WERI-Rb-1 (cell line): Measurements from ENCODE around the gene TP63.
"Not testable (repeated sequence)": the region's sequence is repeated elsewhere in the genome, so short reads cannot be mapped to it uniquely, and the experiment has no call there.

Source experiments
- DNase-seq: peaks from one replicate; pipeline ENCODE4 v3.0.0-alpha.2; 2020
- H3K27ac ChIP-seq: fragments of 250-450 bp; sonication (Bioruptor Pico); 2 replicates; pipeline ENCODE4 v1.5.1; 2020; ENCODE audit warnings: mild to moderate bottlenecking, moderate library complexity
- H3K27me3 ChIP-seq: fragments of 250-450 bp; sonication (Bioruptor Pico); 2 replicates; pipeline ENCODE4 v1.5.1; 2021; ENCODE audit warnings: mild to moderate bottlenecking, low read depth, moderate library complexity; ENCODE audit not compliant: insufficient read depth, severe bottlenecking
- H3K36me3 ChIP-seq: fragments of 250-450 bp; sonication (Bioruptor Pico); 2 replicates; pipeline ENCODE4 v1.5.1; 2020; ENCODE audit warnings: mild to moderate bottlenecking, moderate library complexity
- H3K4me3 ChIP-seq: 2 replicates; pipeline ENCODE4 v1.5.1; 2011; ENCODE audit warnings: low read depth, mild to moderate bottlenecking, control low read depth, low read length
- H3K9me3 ChIP-seq: fragments of 250-450 bp; sonication (Bioruptor Pico); 2 replicates; pipeline ENCODE4 v1.5.1; 2021; ENCODE audit warnings: mild to moderate bottlenecking, moderate library complexity; ENCODE audit not compliant: severe bottlenecking
- CTCF ChIP-seq: IDR thresholded peaks from 2 replicates; pipeline ENCODE4 v1.5.1; 2011; ENCODE audit warnings: low read depth, mild to moderate bottlenecking, control low read depth, inconsistent platforms, low read length

TP63 gene

GRCh38 chr3:189744235-189744634 is 113.0 kb downstream of the TP63 start:
- no peak overlapping the region for H3K4me3 ChIP-seq
- H3K27ac ChIP-seq, result no peak overlapping the region
- no peaks in the 10 kb centered on the region for H3K9me3 ChIP-seq
- no peaks in the 10 kb centered on the region for H3K36me3 ChIP-seq
- TF ChIP-seq CTCF, result 0 out of 2 replicates have a peak, but pooled peaks have one; percentile 4
- H3K27me3 ChIP-seq, result no peaks in the 10 kb centered on the region
- DNase-seq, result no peak

GRCh38 chr3:189745622-189746021 is 114.4 kb downstream of the TP63 start:
- Histone ChIP-seq H3K27ac (no peak overlapping the region), H3K36me3 (no peaks in the 10 kb centered on the region), H3K27me3 (no peaks in the 10 kb centered on the region), H3K4me3 (no peak overlapping the region), H3K9me3 (no peaks in the 10 kb centered on the region)
- DNase-seq, result no peak
- no peak for TF ChIP-seq CTCF

GRCh38 chr3:189748046-189748445 is 116.9 kb downstream of the TP63 start:
- Histone ChIP-seq H3K27ac (no peak overlapping the region), H3K4me3 (no peak overlapping the region), H3K27me3 (no peaks in the 10 kb centered on the region), H3K9me3 (no peaks in the 10 kb centered on the region), H3K36me3 (no peaks in the 10 kb centered on the region)
- TF ChIP-seq CTCF, result no peak
- no peak for DNase-seq

GRCh38 chr3:189750972-189751371 is 119.8 kb downstream of the TP63 start:
- DNase-seq, H3K27me3 ChIP-seq, H3K27ac ChIP-seq, H3K36me3 ChIP-seq, H3K9me3 ChIP-seq, H3K4me3 ChIP-seq: not testable (repeated sequence)

- Histone ChIP-seq H3K36me3 (no peaks in the 10 kb centered on the region), H3K27ac (no peak overlapping the region), H3K4me3 (no peak overlapping the region), H3K27me3 (no peaks in the 10 kb centered on the region), H3K9me3 (no peaks in the 10 kb centered on the region)
- no peak for DNase-seq
- no peak for TF ChIP-seq CTCF
Observed at GRCh38 chr3:189754356-189754755, 123.2 kb downstream of the TP63 start.

GRCh38 chr3:189756582-189757078 is 125.4 kb downstream of the TP63 start:
- H3K4me3 ChIP-seq, result no peak overlapping the region
- no peak overlapping the region for H3K27ac ChIP-seq
- H3K27me3 ChIP-seq, result no peaks in the 10 kb centered on the region
- no peak for DNase-seq
- H3K9me3 ChIP-seq, result no peaks in the 10 kb centered on the region
- TF ChIP-seq CTCF, result no peak
- H3K36me3 ChIP-seq, result no peaks in the 10 kb centered on the region
